Thymus (tissue), 11 donors: Measurements from ENCODE around the gene FERD3L. TPM values are rescaled to one million over a fixed set of nuclear protein-coding genes. Genes with fewer than 3 reads are reported as not detected.

Experiments
- DNase-seq, 9 donors: peaks; one replicate each; pipeline ENCODE4 v3.0.0-alpha.2; 2013; ENCODE audit warnings: low spot score in 9 of 9, low read depth in 6 of 9, missing footprints in 1 of 9
- H3K27ac ChIP-seq, 2 donors: one replicate each; pipeline ENCODE4 v1.5.1; 2013; ENCODE audit warnings: control low read depth in 1 of 2, low read depth in 1 of 2, low read length in 1 of 2, mild to moderate bottlenecking in 1 of 2, moderate library complexity in 1 of 2
- H3K27me3 ChIP-seq, 2 donors: one replicate each; pipeline ENCODE4 v1.5.1; 2013; ENCODE audit warnings: low read length in 1 of 2; ENCODE audit not compliant: control insufficient read depth in 2 of 2, insufficient read depth in 1 of 2
- H3K36me3 ChIP-seq, 2 donors: one replicate each; pipeline ENCODE4 v1.5.1; 2013; ENCODE audit warnings: low read length in 1 of 2, mild to moderate bottlenecking in 1 of 2, moderate library complexity in 1 of 2; ENCODE audit not compliant: control insufficient read depth in 2 of 2, insufficient read depth in 2 of 2
- H3K4me1 ChIP-seq, 2 donors: one replicate each; pipeline ENCODE4 v1.5.1; 2013; ENCODE audit warnings: low read length in 2 of 2; ENCODE audit not compliant: control insufficient read depth in 2 of 2, insufficient read depth in 2 of 2
- H3K4me3 ChIP-seq, 2 donors: one replicate each; pipeline ENCODE4 v1.5.1; 2013; ENCODE audit warnings: low read length in 2 of 2, control low read depth in 1 of 2, mild to moderate bottlenecking in 1 of 2
- H3K9me3 ChIP-seq, 2 donors: one replicate each; pipeline ENCODE4 v1.5.1; 2013; ENCODE audit warnings: low read length in 1 of 2, mild to moderate bottlenecking in 1 of 2; ENCODE audit not compliant: control insufficient read depth in 2 of 2, insufficient read depth in 1 of 2
- WGBS: extraction: QIAGEN DNeasy Blood & Tissue Kit; methylation state at CpG from one replicate; pipeline ENCODE4 v1.1.7; 2013; 5-methylcytosine and 5-hydroxymethylcytosine counted together
- polyA plus RNA-seq: library from polyadenylated mRNA; stranded (reverse); fragments of 200-250 nt; gene quantifications from one replicate; pipeline ENCODE4 v1.2.3, GENCODE V29; 2013
- total RNA-seq: library from RNA; stranded (reverse); fragments of 120-200 nt; gene quantifications from one replicate; pipeline ENCODE4 v1.2.4, GENCODE V29; 2013
- donor health status: healthy.

Gene FERD3L
- total and polyA plus RNA-seq, 2 donors, result not detected

- WGBS, result 6% methylated on average over 49 of the region's 49 CpGs
- Histone ChIP-seq H3K27ac (no peak overlapping the region), H3K27me3 (peaks cover 58 to 79% of the 10 kb centered on the region in 2 donors), H3K36me3 (no peaks in the 10 kb centered on the region), H3K9me3 (no peaks in the 10 kb centered on the region), H3K4me3 (no peak overlapping the region), H3K4me1 (peaks cover 0 to 3% of the 10 kb centered on the region in 2 donors)
- no peak for DNase-seq
Measured at GRCh38 chr7:19106241-19107080, 38.8 kb downstream of the FERD3L start.

GRCh38 chr7:19105546-19105945 lies 39.7 kb downstream of the FERD3L start:
- no peak overlapping the region for H3K27ac ChIP-seq
- peaks cover 0 to 3% of the 10 kb centered on the region in 2 donors for H3K4me1 ChIP-seq
- H3K4me3 ChIP-seq, result no peak overlapping the region
- DNase-seq, result no peak
- peaks cover 51 to 71% of the 10 kb centered on the region in 2 donors for H3K27me3 ChIP-seq
- no peaks in the 10 kb centered on the region for H3K36me3 ChIP-seq
- 9% methylated on average over 4 of the region's 4 CpGs for WGBS
- no peaks in the 10 kb centered on the region for H3K9me3 ChIP-seq

- Histone ChIP-seq H3K36me3 (no peaks in the 10 kb centered on the region), H3K4me1 (peaks cover 0 to 3% of the 10 kb centered on the region in 2 donors), H3K4me3 (no peak overlapping the region), H3K27ac (no peak overlapping the region), H3K9me3 (no peaks in the 10 kb centered on the region), H3K27me3 (peaks cover 46 to 66% of the 10 kb centered on the region in 2 donors)
- DNase-seq, result no peak
- WGBS, result 39% methylated on average over 4 of the region's 4 CpGs
Measured at GRCh38 chr7:19104811-19105210, 40.4 kb downstream of the FERD3L start.

- Histone ChIP-seq H3K4me3 (no peak overlapping the region), H3K27ac (no peak overlapping the region), H3K4me1 (peaks cover 0 to 3% of the 10 kb centered on the region in 2 donors), H3K9me3 (no peaks in the 10 kb centered on the region), H3K36me3 (no peaks in the 10 kb centered on the region), H3K27me3 (peaks cover 28 to 47% of the 10 kb centered on the region in 2 donors)
- DNase-seq, result no peak
- WGBS, result 90% methylated on average over 4 of the region's 4 CpGs
Measured at GRCh38 chr7:19102884-19103283, 42.3 kb downstream of the FERD3L start.

- no peak for DNase-seq
- WGBS, result 82% methylated on average over 2 of the region's 2 CpGs
- H3K27me3 ChIP-seq, result peaks cover 19 to 37% of the 10 kb centered on the region in 2 donors
- H3K4me3 ChIP-seq, result no peak overlapping the region
- H3K27ac ChIP-seq, result no peak overlapping the region
- H3K36me3 ChIP-seq, result no peaks in the 10 kb centered on the region
- no peaks in the 10 kb centered on the region for H3K4me1 ChIP-seq
- H3K9me3 ChIP-seq, result no peaks in the 10 kb centered on the region
Measured at GRCh38 chr7:19101909-19102308, 43.3 kb downstream of the FERD3L start.

- Histone ChIP-seq H3K27me3 (peaks cover 14 to 33% of the 10 kb centered on the region in 2 donors), H3K4me1 (no peaks in the 10 kb centered on the region), H3K27ac (no peak overlapping the region), H3K36me3 (no peaks in the 10 kb centered on the region), H3K4me3 (no peak overlapping the region), H3K9me3 (no peaks in the 10 kb centered on the region)
- DNase-seq, result no peak
- 81% methylated on average over 1 of the region's 1 CpG for WGBS
Measured at GRCh38 chr7:19101472-19101871, 43.7 kb downstream of the FERD3L start.

- Histone ChIP-seq H3K27ac (no peak overlapping the region), H3K4me1 (no peaks in the 10 kb centered on the region), H3K27me3 (peaks cover 4 to 18% of the 10 kb centered on the region in 2 donors), H3K36me3 (no peaks in the 10 kb centered on the region), H3K4me3 (no peak overlapping the region), H3K9me3 (no peaks in the 10 kb centered on the region)
- no peak for DNase-seq
- 80% methylated on average over 2 of the region's 2 CpGs for WGBS
Measured at GRCh38 chr7:19099924-19100323, 45.3 kb downstream of the FERD3L start.

- WGBS, result 87% methylated on average over 3 of the region's 3 CpGs
- H3K9me3 ChIP-seq, result no peaks in the 10 kb centered on the region
- no peak overlapping the region for H3K27ac ChIP-seq
- no peak for DNase-seq
- no peak overlapping the region for H3K4me3 ChIP-seq
- no peaks in the 10 kb centered on the region for H3K4me1 ChIP-seq
- no peaks in the 10 kb centered on the region for H3K36me3 ChIP-seq
- peaks cover 0 to 12% of the 10 kb centered on the region in 2 donors for H3K27me3 ChIP-seq
Measured at GRCh38 chr7:19099194-19099593, 46.0 kb downstream of the FERD3L start.

GRCh38 chr7:19098510-19098909 lies 46.7 kb downstream of the FERD3L start:
- no peaks in the 10 kb centered on the region for H3K9me3 ChIP-seq
- H3K27me3 ChIP-seq, result peaks cover 0 to 12% of the 10 kb centered on the region in 2 donors
- no peak overlapping the region for H3K4me3 ChIP-seq
- 96% methylated on average over 1 of the region's 1 CpG for WGBS
- DNase-seq, result no peak
- no peak overlapping the region for H3K27ac ChIP-seq
- no peaks in the 10 kb centered on the region for H3K36me3 ChIP-seq
- no peaks in the 10 kb centered on the region for H3K4me1 ChIP-seq
